Measurements from ENCODE around the gene TCF21.
"Not testable (repeated sequence)": the region's sequence is repeated elsewhere in the genome, so short reads cannot be mapped to it uniquely, and the experiment has no call there.

The TCF21 gene

DNA sequence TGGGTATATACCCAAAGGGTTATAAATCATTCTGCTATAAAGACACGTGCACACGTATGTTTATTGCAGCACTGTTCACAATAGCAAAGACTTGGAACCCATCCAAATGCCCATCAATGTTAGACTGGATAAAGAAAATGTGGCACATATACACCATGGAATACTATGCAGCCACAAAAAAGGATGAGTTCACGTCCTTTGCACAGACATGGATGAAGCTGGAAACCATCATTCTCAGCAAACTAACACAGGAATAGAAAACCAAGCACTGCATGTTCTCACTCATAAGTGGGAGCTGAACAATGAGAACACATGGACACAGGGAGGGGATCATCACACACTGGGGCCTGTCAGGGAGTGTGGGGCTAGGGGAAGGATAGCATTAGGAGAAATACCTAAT is 47.4 kb downstream of the TCF21 start:
- DNase-seq: not testable (repeated sequence)

DNA sequence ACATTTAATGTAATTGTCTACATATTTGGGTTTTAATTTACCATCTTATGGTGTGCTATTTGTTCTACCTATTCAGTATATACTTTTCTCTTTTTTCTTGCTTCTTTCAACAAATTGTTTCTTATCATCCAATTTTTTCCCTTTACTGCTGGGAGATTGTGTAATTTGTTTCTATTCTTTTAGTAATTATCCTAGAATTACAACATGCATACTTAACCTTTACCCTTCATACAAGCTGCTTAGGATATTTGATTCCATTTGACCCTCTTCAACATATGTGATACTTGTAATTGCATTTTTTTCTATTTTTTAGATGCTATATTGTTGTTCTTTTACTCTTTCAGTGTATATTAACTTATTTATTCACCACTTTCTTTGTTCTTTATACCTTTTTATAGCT is 49.0 kb downstream of the TCF21 start:
- DNase-seq: no peak

DNA sequence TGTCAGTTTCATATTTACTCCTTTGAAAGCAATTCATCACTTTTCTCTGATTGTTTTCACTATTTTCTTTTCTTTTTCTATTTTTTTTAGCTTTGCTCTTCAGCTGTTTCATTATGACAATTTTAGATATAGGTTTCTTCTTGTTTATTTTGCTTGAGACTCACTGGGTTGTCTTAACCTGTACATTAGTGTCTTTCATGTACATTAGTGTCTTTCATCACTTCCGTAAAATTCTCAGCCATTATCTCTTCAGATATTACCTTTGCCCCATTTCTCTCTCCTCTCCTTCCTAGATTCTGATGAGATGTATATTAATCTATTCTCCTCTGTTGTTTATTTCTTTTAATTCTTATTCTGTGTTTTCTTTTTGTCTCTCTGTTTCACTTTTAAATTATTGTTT is 49.6 kb downstream of the TCF21 start:
- DNase-seq: no peak

DNA sequence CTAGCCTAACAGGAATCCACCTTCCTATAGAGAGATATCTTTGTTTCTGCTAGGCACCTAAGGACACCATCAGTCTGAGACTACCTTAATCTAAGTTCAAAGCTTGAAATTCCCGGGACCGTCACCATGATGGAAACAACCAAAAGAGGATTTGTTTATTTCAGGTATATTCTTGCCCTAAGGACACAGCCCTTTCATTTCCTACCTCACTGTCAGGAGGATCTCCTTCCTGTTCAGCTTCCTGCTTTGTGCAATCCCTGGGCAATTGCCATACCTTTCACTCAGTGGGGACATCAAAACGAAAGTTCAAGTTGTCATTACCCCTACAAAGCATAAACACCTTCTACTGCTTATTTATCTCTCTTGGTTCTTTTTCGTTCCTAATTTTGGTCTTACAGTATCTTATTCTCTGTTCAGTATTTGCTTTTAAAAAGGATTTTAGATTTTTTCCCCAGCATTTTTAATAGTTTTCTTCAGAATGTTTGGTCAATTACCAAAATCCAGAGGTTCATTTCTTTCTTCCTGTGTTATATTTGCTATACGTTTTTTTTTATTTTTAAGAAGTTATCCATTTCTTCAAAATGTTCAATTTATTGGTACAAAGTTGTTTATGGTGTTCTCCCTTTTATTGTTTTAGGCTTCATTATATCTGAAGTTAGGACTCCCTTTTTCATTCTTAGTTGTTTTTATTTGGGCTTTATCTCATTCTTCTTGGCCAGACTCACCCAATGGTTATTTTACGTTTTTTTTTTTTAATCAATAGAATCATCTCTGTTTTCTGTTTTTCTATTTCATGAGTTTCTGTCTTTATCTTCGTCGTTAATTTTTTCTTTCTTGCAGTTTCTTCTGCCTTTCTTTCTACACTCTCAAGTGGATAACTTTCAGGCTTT is 51.1 kb downstream of the TCF21 start:
- DNase-seq: no peak

All from NCI-H526 treated with DMSO at 0.1 percent for 48 hours (cell line).